MM.1S (cell line): Measurements from ENCODE around the gene USP31.

Experiments used
- CTCF ChIP-seq: fragments of 300-600 bp; sonication (generic); IDR thresholded peaks from 2 replicates; pipeline ENCODE4 v1.5.1; 2016; ENCODE audit warnings: antibody characterized with exemption, low read length, mixed read lengths
- EZH2 ChIP-seq: fragments of 300-600 bp; sonication (generic); optimal IDR thresholded peaks from 2 replicates; pipeline ENCODE3; 2017; ENCODE audit warnings: low read depth, mild to moderate bottlenecking, antibody characterized with exemption, low read length, mixed read lengths
- EZH2phosphoT487 ChIP-seq: fragments of 300-600 bp; sonication (generic); IDR thresholded peaks from 2 replicates; pipeline ENCODE4 v1.6.1; 2018; ENCODE audit warnings: antibody characterized with exemption, low read length

GRCh38 chr16:23141500-23141899 is 7.8 kb downstream of the USP31 start:
- TF ChIP-seq CTCF: no peak
- no peak for TF ChIP-seq EZH2phosphoT487
- no peak for TF ChIP-seq EZH2
